GM21528 (cell line): ENCODE data around the gene IMMP2L.

ENCODE experiments used
- ATAC-seq: cut with Tn5 transposase; IDR thresholded peaks from one replicate; pipeline ENCODE4 v1.9.1; 2021; ENCODE audit warnings: mild to moderate bottlenecking, moderate library complexity; ENCODE audit not compliant: unreplicated experiment, low FRiP score

The IMMP2L gene

DNA sequence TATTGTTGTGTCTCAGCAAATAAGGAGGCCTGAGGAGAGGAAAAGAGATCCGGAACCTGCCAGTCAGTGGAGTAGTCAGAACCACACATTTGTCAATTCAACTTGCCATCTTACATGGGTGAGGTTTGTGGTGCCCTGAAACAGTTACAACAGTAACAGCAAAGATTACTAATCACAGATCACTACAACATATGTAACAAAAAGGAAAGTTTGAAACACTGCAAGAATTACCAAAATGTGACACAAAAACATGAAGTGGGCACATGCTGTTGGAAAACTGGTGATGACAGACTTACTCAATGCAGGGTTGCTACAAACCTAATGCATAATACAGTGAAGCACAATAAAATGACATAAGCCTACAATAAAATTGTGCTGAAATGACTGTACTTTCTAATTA lies 382.0 kb downstream of the IMMP2L start:
- no peak for ATAC-seq

DNA sequence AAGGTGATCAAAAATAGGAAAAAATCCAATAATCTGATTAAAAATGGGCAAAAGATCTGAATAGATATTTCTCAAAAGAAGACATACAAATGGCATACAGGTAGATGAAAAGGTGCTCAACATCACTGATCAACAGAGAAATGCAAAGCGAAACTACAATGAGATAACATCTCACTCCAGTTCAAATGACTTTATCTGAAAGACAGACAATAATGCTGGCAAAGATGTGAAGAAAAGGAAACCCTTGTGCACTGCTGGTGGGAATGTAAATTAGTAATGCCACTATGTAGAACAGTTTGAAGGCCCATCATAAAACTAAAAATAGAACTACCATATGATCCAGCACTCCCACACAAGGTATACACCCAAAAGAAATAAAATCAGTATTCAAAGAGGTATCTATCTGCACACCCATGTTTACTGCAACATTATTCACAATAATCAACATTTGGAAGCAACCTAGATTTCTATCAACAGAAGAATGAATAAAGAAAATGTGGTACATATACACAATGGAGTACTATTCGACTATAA lies 386.3 kb downstream of the IMMP2L start:
- ATAC-seq, result no peak

DNA sequence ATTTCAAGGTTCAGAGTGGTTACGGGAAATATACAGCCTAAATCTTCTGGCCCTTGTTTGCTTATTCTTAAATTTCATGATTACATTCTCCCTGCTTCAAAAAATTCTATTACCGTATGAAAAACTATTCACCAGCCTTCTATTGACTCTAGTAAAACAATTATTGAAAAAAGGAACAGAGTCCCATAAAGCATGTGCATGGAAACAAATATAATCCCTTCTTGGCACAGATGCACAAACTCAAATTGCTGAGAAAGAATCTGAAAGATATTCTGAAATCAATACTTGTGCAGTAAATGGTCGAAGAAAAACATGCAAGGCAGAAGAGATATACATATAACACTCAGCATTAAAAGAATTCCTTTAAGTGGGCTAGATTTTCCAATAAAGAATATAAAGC lies 387.8 kb downstream of the IMMP2L start:
- no peak for ATAC-seq

- ATAC-seq, result no peak
Measured at GRCh38 chr7:111173990-111174389, 388.3 kb downstream of the IMMP2L start.

- ATAC-seq, result no peak
Measured at GRCh38 chr7:111173528-111173927, 388.8 kb downstream of the IMMP2L start.

DNA sequence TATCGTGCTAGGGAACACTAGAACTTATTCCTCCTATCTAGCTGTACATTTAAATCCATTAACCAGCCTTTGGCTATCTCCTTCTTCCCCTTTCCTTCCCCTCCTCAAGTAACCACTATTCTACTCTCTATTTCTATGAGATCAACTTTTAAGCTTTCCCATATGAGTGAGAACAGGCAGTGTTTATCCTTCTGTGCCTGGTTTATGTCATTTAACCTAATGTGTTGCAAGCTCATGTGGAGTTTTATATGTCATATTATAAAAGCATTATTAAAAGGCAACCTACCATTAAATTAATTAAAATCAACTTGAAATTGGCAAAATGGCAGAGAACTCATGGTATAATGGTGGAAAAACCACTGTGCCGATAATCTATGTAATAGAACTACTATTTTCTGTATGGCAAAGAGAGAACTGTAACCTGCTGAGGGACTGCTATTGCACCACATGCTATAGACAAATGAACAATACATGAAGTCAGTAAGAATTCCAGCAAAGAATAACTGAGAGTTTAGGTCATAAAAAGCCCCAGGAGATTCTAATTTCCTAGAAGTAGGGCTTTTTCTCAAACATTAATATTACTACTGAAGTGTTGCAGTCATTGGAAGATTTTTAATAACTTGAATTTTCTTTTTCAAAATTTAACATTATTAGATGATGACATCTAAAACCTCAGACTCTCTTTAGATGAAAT lies 389.6 kb downstream of the IMMP2L start:
- no peak for ATAC-seq

DNA sequence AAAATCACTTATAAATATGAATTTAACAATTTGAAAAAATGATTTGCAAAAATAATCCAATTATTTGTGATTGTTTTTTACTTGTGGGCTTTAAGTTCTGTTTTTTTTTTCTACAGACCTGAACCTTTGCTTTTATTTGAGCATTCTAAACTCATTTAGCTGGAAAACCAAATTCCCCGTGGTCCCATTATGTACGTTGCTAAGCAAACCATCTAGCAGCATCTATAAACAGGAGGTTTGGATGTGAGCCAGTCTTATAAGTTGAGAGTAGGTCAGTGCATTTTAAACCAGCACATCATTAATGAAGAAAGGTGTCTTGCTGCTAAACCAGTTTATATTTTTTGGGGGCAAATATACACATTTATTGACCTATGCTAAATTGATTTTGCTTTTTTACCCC lies 394.1 kb downstream of the IMMP2L start:
- no peak for ATAC-seq

- ATAC-seq, result no peak
Measured at GRCh38 chr7:111164442-111164841, 397.9 kb downstream of the IMMP2L start.

DNA sequence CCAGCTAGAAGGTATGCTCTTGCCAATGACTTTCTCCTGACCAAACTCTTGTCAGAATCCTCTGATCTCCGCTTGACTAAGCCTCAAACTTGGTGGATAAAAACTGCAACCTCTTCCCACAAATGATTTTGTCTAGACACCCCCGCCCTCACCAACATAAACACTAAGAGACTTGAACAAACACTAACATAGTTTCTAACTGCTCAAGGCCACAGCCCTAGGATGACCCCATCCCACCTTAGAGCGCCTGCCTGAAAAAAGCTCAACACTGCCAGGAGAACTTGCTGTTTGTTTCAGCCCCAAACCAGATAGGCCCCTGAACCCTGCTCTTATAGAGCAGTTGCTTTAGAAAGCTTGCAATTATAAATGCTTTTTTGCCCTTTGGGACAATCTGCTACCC lies 399.6 kb downstream of the IMMP2L start:
- ATAC-seq, result no peak

DNA sequence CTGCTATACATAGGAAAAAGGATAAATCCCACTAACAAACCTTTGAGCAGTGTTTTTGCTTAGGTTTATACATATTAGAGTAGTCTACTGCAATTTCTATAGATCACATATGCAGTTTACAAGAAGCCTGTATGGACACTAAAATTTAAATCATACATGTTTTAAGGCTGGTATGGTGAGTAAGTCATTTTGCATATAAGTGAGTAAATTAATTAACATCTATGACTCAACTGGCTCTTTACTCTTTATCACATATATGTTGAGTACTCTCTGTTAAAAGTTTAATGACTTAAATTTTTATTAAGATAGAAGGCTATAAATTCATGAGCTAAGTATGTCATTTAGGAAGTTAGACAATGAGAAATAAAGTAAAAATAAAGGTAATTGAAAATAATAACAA lies 402.0 kb downstream of the IMMP2L start:
- no peak for ATAC-seq

DNA sequence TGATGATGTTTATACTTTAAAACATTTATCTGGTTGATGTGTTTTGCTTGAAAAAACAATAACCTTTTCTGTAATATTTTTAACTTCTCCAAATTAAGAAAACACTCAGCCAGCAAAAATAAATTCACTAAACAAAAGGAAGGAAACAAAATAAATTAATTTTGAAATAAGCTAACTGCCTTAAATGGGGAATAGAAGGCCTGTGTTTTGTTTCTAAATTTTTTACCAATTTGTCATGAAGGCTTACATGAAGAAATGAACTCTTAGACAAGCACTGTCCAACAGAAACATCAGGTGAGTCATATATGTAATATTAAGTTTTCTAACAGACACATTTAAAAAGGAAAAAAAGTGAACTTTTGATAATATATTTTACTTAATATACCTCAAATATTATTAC lies 402.9 kb downstream of the IMMP2L start:
- no peak for ATAC-seq

DNA sequence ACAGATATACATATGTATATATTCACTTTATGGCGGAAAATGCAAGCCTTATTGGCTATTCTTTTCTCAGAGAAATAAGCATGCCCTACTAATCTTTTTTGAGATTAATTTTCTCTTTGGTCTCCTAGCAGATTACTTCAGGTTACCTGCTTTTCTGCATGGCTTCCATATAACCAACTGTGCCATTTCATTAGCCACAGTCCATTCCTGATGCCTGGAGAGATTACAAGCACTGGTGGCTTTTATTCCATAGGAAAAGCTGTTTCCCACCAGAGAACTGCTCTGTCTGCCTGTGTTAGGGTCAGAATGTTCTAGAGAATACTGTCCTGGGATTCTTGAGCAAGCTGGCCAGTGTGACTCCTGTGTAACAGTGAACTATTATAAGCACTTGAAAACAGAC lies 411.6 kb downstream of the IMMP2L start:
- ATAC-seq, result no peak

GRCh38 chr7:111147708-111148533 lies 414.4 kb downstream of the IMMP2L start:
- no peak for ATAC-seq

DNA sequence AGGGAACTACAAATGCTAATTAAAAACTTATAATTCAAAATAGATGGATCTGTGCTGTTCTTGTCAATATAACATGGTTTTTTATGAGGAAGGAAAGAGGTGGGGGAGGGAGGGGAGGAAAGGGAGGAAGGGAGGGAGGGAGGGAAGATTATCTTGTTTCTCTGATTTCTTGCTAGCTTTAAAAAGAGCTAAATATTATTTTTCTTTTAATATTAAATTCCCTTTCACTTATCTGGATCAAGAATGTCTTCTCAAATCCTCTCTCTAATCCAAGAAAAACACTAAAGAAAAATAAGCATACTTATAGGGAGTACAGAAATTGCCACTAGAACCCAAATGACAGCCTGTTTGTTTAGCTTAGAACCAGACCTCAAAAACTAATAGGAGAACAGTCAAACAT lies 416.2 kb downstream of the IMMP2L start:
- ATAC-seq, result no peak

- ATAC-seq, result no peak
Measured at GRCh38 chr7:111145472-111145871, 416.8 kb downstream of the IMMP2L start.

DNA sequence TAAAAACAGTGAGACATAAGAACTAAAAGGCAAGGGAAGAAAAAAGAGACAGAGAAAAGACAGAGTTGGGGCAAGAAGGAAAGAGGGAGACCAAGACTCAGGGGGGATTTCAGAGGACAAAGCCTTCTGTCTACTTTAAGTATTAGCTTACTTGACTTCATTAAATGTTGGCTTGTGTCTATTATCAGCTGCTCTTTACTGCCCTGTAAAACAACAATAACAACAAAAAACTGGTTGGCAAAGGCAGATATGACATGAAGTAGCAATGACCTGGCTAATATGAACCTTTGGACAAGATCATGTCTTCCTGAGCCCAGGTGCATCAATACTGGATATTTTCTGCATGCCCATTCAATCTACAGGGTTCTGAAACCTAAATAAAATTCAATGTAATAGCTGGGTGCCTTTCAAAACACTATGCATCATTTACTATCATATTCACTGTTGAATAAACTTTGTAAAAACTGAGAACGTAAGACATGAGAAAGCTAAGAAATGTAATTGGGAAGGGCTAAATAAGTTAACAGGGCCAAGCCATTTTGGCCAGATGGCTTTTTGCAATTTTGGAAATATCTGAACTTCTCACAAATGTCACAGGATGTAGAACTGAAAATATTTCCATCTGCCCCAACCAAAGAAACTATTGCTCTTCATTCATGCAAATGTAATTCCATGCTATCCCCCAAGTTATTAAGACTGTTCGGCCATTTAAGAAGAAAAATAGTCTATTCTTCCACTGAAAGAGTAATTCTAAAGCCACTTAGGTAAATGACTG lies 422.0 kb downstream of the IMMP2L start:
- ATAC-seq, result no peak

DNA sequence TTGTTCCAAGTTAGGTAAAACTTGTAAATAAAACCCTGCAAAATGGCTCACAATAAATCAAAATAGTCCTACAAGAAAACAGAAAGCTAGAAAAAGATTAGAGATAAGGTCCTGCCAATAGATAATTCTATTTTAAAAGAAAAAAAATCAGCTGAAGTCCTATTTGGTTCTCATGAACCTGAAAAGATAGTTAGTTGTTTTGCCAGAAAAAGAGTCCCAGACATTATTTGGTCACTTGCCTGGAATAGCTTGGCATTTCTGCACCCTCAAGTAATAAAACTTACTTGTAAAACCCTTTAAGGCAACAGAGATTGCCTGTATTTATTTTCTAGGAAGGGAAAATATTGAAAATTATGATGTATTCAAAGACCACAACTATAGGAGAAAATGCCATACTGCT lies 423.7 kb downstream of the IMMP2L start:
- ATAC-seq, result no peak

DNA sequence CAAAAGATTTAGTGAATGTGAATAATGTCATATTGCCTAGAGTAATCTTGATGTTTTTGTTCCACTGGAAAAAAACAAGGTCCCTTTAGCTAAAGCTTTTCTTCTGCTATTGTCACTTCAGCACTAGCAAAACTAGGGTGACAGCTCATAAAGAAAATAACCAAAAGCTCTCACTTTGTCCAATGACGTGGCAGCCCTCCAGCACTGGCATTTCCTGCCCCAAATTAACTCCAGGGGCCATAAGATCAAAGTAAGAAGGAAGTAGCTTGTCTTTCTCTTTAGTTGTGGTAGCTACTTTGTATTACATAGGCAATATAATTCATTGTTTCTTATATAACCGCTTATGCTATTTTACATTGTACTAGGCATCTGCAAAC lies 424.1 kb downstream of the IMMP2L start:
- peak; percentile 96 for ATAC-seq

GRCh38 chr7:111137296-111138192 lies 424.7 kb downstream of the IMMP2L start:
- ATAC-seq, result peak; percentile 81

GRCh38 chr7:111132833-111133232 lies 429.5 kb downstream of the IMMP2L start:
- no peak for ATAC-seq
